Endothelial cell of umbilical vein (primary cell): ENCODE measurements around the gene SF3B5. TPM values are rescaled to one million over a fixed set of nuclear protein-coding genes. Genes with fewer than 3 reads are reported as not detected.

Source experiments
- BruUV-seq: library from RNA; stranded (reverse); fragments of 400-500 nt; replicated peaks from 2 replicates; lab custom pipeline; 2021; lab: Mats Ljungman, UMichigan
- CTCF ChIA-PET: fragments of 300-600, 350-600 bp; sonication (Branson Sonifier 250); formaldehyde crosslinking; loops from one replicate; lab custom pipeline; 2021; ENCODE audit warnings: antibody characterized with exemption, inconsistent platforms; lab: Charles Lee
- POLR2A ChIA-PET: fragments of 300-600, 350-600 bp; sonication (Branson Sonifier 250); formaldehyde crosslinking; loops from one replicate; lab custom pipeline; 2021; ENCODE audit warnings: antibody characterized with exemption, inconsistent platforms; lab: Charles Lee
- DNase-seq: peaks from one replicate; pipeline ENCODE4 v3.0.0-alpha.2; 2011; ENCODE audit warnings: low read depth, low spot score
- FAIRE-seq: peaks from 2 replicates; lab custom pipeline; 2011; peaks lifted over from hg19 to GRCh38; lab: Jason Lieb, UNC
- H2AFZ ChIP-seq: 2 replicates; pipeline ENCODE4 v1.6.0; 2012; ENCODE audit warnings: low read depth, low read length, control low read depth, inconsistent platforms
- H3K27ac ChIP-seq: 2 replicates; pipeline ENCODE4 v1.5.1; 2011; ENCODE audit warnings: low read depth, mild to moderate bottlenecking, control low read depth, low read length, moderate library complexity; ENCODE audit not compliant: insufficient read depth
- H3K27me3 ChIP-seq, 2 experiments: 2 replicates each; pipeline versions ENCODE4 v1.6.0 to v1.6.1; 2011; ENCODE audit warnings: low read length in 2 of 2, mixed read lengths in 1 of 2; ENCODE audit not compliant: control insufficient read depth in 2 of 2, insufficient read depth in 2 of 2
- H3K36me3 ChIP-seq, 2 experiments: 2 replicates in 1 of 2; 3 replicates in 1 of 2; pipeline ENCODE4 v1.5.1; 2011; ENCODE audit warnings: low read length in 2 of 2, mild to moderate bottlenecking in 1 of 2, moderate library complexity in 1 of 2; ENCODE audit not compliant: control insufficient read depth in 2 of 2, insufficient read depth in 2 of 2; ENCODE audit errors: extremely low read depth in 1 of 2
- H3K4me1 ChIP-seq: 3 replicates; pipeline ENCODE4 v1.5.1; 2011; ENCODE audit warnings: mild to moderate bottlenecking, low read length; ENCODE audit not compliant: control insufficient read depth, insufficient read depth; ENCODE audit errors: extremely low read depth
- H3K4me2 ChIP-seq: 2 replicates; pipeline ENCODE4 v1.6.1; 2011; ENCODE audit warnings: low read length, control low read depth, mixed read lengths; ENCODE audit not compliant: insufficient read depth
- H3K4me3 ChIP-seq, 3 experiments: fragments of 200-600 bp in 1 of 3; sonication (generic), shearing (Covaris generic) in 1 of 3; replicated peaks in 1 of 3; 2 replicates each; pipeline ENCODE4 v1.5.1; 2011 to 2016; ENCODE audit warnings: control low read depth in 3 of 3, low read length in 3 of 3, mild to moderate bottlenecking in 2 of 3, inconsistent platforms in 1 of 3, low read depth in 1 of 3, moderate library complexity in 1 of 3; ENCODE audit not compliant: insufficient read depth in 1 of 3
- H3K79me2 ChIP-seq: 2 replicates; pipeline ENCODE4 v1.6.0; 2012; ENCODE audit warnings: low read length, inconsistent platforms; ENCODE audit not compliant: control insufficient read depth, insufficient read depth
- H3K9ac ChIP-seq: replicated peaks from 2 replicates; pipeline ENCODE3; 2011; ENCODE audit warnings: low read length, control low read depth; ENCODE audit not compliant: insufficient read depth; ENCODE audit errors: extremely low read depth
- H3K9me1 ChIP-seq: replicated peaks from 3 replicates; pipeline ENCODE4 v1.6.0; 2011; ENCODE audit warnings: mild to moderate bottlenecking, low read length; ENCODE audit not compliant: control insufficient read depth, insufficient read depth; ENCODE audit errors: extremely low read depth
- H3K9me3 ChIP-seq: replicated peaks from 2 replicates; pipeline ENCODE4 v1.5.1; 2012; ENCODE audit warnings: low read length, inconsistent platforms; ENCODE audit not compliant: control insufficient read depth, insufficient read depth
- H4K20me1 ChIP-seq: replicated peaks from 2 replicates; pipeline ENCODE3; 2011; ENCODE audit warnings: mild to moderate bottlenecking, low read length; ENCODE audit not compliant: control insufficient read depth, insufficient read depth; ENCODE audit errors: extremely low read depth
- EZH2 ChIP-seq: IDR thresholded peaks from 2 replicates; pipeline ENCODE4 v1.6.1; 2012; ENCODE audit warnings: borderline replicate concordance, low read depth, mild to moderate bottlenecking, moderate library complexity, low read length, inconsistent platforms; ENCODE audit not compliant: severe bottlenecking
- FOS ChIP-seq: IDR thresholded peaks from 2 replicates; pipeline ENCODE4 v1.6.1; 2011; ENCODE audit warnings: mild to moderate bottlenecking, low read length, moderate library complexity, borderline replicate concordance; ENCODE audit not compliant: insufficient read depth
- JUN ChIP-seq: IDR thresholded peaks from 2 replicates; pipeline ENCODE4 v1.6.1; 2011; ENCODE audit warnings: borderline replicate concordance, low read depth; ENCODE audit not compliant: insufficient read length, insufficient read depth
- MYC ChIP-seq: IDR thresholded peaks from one replicate; pipeline ENCODE4 v1.6.1; 2011; ENCODE audit warnings: mild to moderate bottlenecking, low read depth, low read length
- POLR2A ChIP-seq: IDR thresholded peaks from 2 replicates; pipeline ENCODE4 v1.6.1; 2012; ENCODE audit warnings: low read depth, mild to moderate bottlenecking, control low read depth, low read length
- dilution Hi-C: fragments of 300-500 bp; cut with MboI; formaldehyde crosslinking; loops from one replicate; pipeline ENCODE4 v1.15.0; 2019; ENCODE audit warnings: low sequenced_read_pairs; ENCODE audit not compliant: extremely low pct_ligation_motif_present
- intact Hi-C: fragments of 100-400 bp; cut with micrococcal nuclease; formaldehyde crosslinking; loops from one replicate; pipeline ENCODE4 v1.10.0; 2022
- polyA plus RNA-seq, 4 experiments: library from polyadenylated mRNA; depleted of rRNA in 3 of 4; stranded (reverse) in 3 of 4; unstranded in 1 of 4; fragments of >200 nt; gene quantifications; 2 replicates each; pipeline versions ENCODE4 v1.2.1 to v1.2.3, GENCODE V29; 2011 to 2012; ENCODE audit warnings: missing spikeins in 1 of 4
- total RNA-seq: library from RNA; stranded (reverse); gene quantifications from 2 replicates; pipeline ENCODE4 v1.2.3, GENCODE V29; 2021
- TF ChIP-seq, protein P1 (sequence below), 2 donors: IDR thresholded peaks; 1 replicate in 1 of 2; 2 replicates in 1 of 2; pipeline ENCODE4 v1.5.1; 2011; ENCODE audit warnings: low read length in 2 of 2, mild to moderate bottlenecking in 2 of 2, moderate library complexity in 2 of 2, control low read depth in 1 of 2, inconsistent platforms in 1 of 2, low read depth in 1 of 2; ENCODE audit not compliant: insufficient read depth in 1 of 2; ENCODE audit errors: extremely low read depth in 1 of 2

The SF3B5 gene
- total and polyA plus RNA-seq, 2 donors (not counting 3 experiments of a cell fraction or from before 2014, with no cell fraction given) = 185 to 540 TPM

DNA sequence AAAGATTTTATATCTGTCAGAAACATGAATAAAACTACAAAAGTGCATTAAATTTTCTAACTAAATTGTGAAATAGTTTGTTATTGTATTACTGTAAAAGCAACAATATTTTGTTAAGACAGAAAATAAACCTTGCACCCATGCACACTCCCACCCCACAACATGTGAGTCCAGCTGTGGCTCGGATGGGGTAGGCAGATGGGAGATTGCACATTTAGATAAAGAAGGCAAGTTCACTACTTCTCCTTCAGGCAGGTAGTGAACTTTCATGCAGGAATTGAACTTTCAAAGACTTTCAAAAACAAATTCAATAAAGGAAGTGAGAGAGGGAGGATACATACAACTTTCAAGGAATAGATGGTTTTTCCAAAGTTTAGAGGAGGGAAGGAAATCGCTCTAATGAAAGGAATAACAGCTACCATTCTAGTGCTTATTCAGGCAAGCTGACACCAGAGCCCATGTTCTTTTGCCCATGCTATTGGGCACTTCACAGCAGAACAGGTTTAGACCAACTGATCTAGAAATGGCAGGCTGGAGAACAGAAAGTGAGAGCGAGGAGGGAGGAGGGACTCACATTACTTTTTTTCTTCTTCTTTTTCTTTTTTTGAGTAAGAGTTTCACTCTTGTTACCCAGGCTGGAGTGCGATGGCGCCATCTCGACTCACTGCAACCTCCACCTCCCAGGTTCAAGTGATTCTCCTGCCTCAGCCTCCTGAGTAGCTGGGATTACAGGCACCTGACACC is 28.5 kb downstream of the SF3B5 start:
- Histone ChIP-seq H3K9me1 (no peaks in the 10 kb centered on the region), H3K27ac (no peak overlapping the region), H3K9me3 (no peaks in the 10 kb centered on the region), H3K4me2 (no peak overlapping the region), H2AFZ (no peak overlapping the region), H4K20me1 (no peaks in the 10 kb centered on the region), H3K4me1 (peaks cover 3% of the 10 kb centered on the region), H3K4me3 (no peak overlapping the region), H3K9ac (no peak overlapping the region), H3K36me3 (no peaks in the 10 kb centered on the region), H3K79me2 (no peaks in the 10 kb centered on the region), H3K27me3 (peaks cover 43 to 57% of the 10 kb centered on the region in 2 experiments)
- intact Hi-C loops = no loop called here
- CTCF ChIA-PET = no interaction called here
- FAIRE-seq (no peak), DNase-seq (no peak)
- BruUV-seq = no TSS peak
- POLR2A ChIA-PET = interaction anchor here (0.6 kb wide), 1 partner anchor 250 kb away, joined by 5 read pairs; no protein-coding TSS in a partner anchor
- TF ChIP-seq JUN (no peak), EZH2 (no peak), FOS (no peak), POLR2A (no peak), MYC (no peak)
- TF ChIP-seq, protein P1, sequence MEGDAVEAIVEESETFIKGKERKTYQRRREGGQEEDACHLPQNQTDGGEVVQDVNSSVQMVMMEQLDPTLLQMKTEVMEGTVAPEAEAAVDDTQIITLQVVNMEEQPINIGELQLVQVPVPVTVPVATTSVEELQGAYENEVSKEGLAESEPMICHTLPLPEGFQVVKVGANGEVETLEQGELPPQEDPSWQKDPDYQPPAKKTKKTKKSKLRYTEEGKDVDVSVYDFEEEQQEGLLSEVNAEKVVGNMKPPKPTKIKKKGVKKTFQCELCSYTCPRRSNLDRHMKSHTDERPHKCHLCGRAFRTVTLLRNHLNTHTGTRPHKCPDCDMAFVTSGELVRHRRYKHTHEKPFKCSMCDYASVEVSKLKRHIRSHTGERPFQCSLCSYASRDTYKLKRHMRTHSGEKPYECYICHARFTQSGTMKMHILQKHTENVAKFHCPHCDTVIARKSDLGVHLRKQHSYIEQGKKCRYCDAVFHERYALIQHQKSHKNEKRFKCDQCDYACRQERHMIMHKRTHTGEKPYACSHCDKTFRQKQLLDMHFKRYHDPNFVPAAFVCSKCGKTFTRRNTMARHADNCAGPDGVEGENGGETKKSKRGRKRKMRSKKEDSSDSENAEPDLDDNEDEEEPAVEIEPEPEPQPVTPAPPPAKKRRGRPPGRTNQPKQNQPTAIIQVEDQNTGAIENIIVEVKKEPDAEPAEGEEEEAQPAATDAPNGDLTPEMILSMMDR (IDR thresholded peaks at IDR 0.05; ENCODE audit: extremely low read depth in 1 of 2, insufficient read depth in 1 of 2, low read depth in 1 of 2, low read length in 2 of 2) = no peak
- dilution Hi-C loops = no loop called here
